K562 (cell line): ENCODE measurements around the gene MZB1. TPM values are rescaled to one million over a fixed set of nuclear protein-coding genes. Genes with fewer than 3 reads are reported as not detected.

ENCODE experiments used
- CBFA2T3 ChIP-seq: fragments of 450-650 bp; IDR thresholded peaks from 2 replicates; pipeline ENCODE4 v1.6.1; 2017
- ETV5 ChIP-seq: sonication (generic); formaldehyde crosslinking; IDR thresholded peaks from 2 replicates; pipeline ENCODE4 v1.4.0; 2020; ENCODE audit warnings: low read depth, mild to moderate bottlenecking, missing genetic modification reagents
- GTF2F1 ChIP-seq: IDR thresholded peaks from 2 replicates; pipeline ENCODE4 v1.6.1; 2011; ENCODE audit warnings: low read depth, low read length, improper control_type of control experiment
- NEUROD1 ChIP-seq: fragments of 150-350 bp; IDR thresholded peaks from 2 replicates; pipeline ENCODE4 v1.6.1; 2014; ENCODE audit warnings: borderline replicate concordance, low read length, low read depth; ENCODE audit not compliant: partially characterized antibody
- POLR3G ChIP-seq: IDR thresholded peaks from 2 replicates; pipeline ENCODE4 v1.6.1; 2011; ENCODE audit not compliant: insufficient read length, insufficient replicate concordance; ENCODE audit errors: extremely low read depth
- SRSF3 ChIP-seq: fragments of 200-400 bp; formaldehyde crosslinking; IDR thresholded peaks from 2 replicates; pipeline ENCODE4 v1.6.1; 2016; ENCODE audit warnings: mild to moderate bottlenecking, low read length, moderate library complexity; ENCODE audit not compliant: insufficient read depth
- TAF15 ChIP-seq: fragments of 200-400 bp; formaldehyde crosslinking; IDR thresholded peaks from 2 replicates; pipeline ENCODE4 v1.6.1; 2017; ENCODE audit warnings: mild to moderate bottlenecking, low read depth, low read length, moderate library complexity
- TCFL5 ChIP-seq: fragments of 250-450 bp; sonication (Bioruptor Pico); conservative IDR thresholded peaks from 2 replicates; pipeline ENCODE4 v1.6.1; 2021; ENCODE audit warnings: mild to moderate bottlenecking, moderate library complexity, matching md5 sums
- TSC22D4 ChIP-seq: fragments of 450-650 bp; IDR thresholded peaks from 2 replicates; pipeline ENCODE4 v1.6.1; 2016; ENCODE audit warnings: missing genetic modification characterization, missing biosample characterization, control low read depth
- ZBTB17 ChIP-seq: fragments of 450-650 bp; formaldehyde crosslinking; IDR thresholded peaks from 2 replicates; pipeline ENCODE4 v1.4.0; 2020; ENCODE audit warnings: mild to moderate bottlenecking
- ZKSCAN1 ChIP-seq: fragments of 150-350 bp; IDR thresholded peaks from 2 replicates; pipeline ENCODE4 v1.6.1; 2016; ENCODE audit warnings: low read depth, low read length
- ZNF232 ChIP-seq: sonication (generic); formaldehyde crosslinking; IDR thresholded peaks from 2 replicates; pipeline ENCODE4 v1.8.0; 2022; ENCODE audit warnings: mild to moderate bottlenecking, missing genetic modification reagents
- ZNF668 ChIP-seq: fragments of 250-450 bp; sonication (Bioruptor Pico); IDR thresholded peaks from 2 replicates; pipeline ENCODE4 v1.8.0; 2022; ENCODE audit warnings: mild to moderate bottlenecking, inconsistent platforms
- ZNF75A ChIP-seq: fragments of 450-650 bp; formaldehyde crosslinking; IDR thresholded peaks from 2 replicates; pipeline ENCODE4 v1.4.0; 2020; ENCODE audit warnings: mild to moderate bottlenecking
- ZNF766 ChIP-seq: fragments of 200-800 bp; sonication (Bioruptor generic); conservative IDR thresholded peaks from 2 replicates; pipeline ENCODE4 v1.6.1; 2016; ENCODE audit warnings: missing genetic modification characterization, missing compliant biosample characterization
- polyA plus RNA-seq, 8 experiments: library from polyadenylated mRNA; depleted of rRNA in 4 of 8; stranded (reverse) in 5 of 8; unstranded in 3 of 8; fragments of >200 nt; fragmentation: Nextera tagmentation in 2 of 8; fragmentation: Illumina TruSeq in 1 of 8; extraction: Ambion mirVana in 2 of 8; extraction: Trizol in 1 of 8; gene quantifications; 2 replicates each; pipeline versions ENCODE4 v1.2.1 to v1.2.3, GENCODE V29; 2011 to 2014; ENCODE audit warnings: inconsistent platforms in 1 of 8, missing spikeins in 1 of 8
- total RNA-seq, 7 experiments: library from RNA; depleted of rRNA in 6 of 7; stranded (reverse); fragments of >200 nt in 6 of 7; fragmentation: Illumina TruSeq in 2 of 7; extraction: Trizol in 2 of 7; gene quantifications; 2 replicates each; pipeline versions ENCODE4 v1.2.1 to v1.2.3, GENCODE V29; 2011 to 2021; ENCODE audit warnings: low replicate concordance in 1 of 7
- TF ChIP-seq, protein P1 (sequence below): sonication (generic); formaldehyde crosslinking; IDR thresholded peaks from 2 replicates; pipeline ENCODE4 v1.8.0; 2023; ENCODE audit warnings: missing genetic modification reagents, mild to moderate bottlenecking, borderline replicate concordance
- TF ChIP-seq, protein P2 (sequence below): fragments of 250-450 bp; sonication (Bioruptor Pico); IDR thresholded peaks from 2 replicates; pipeline ENCODE4 v1.5.1; 2021; ENCODE audit warnings: mild to moderate bottlenecking
- TF ChIP-seq, protein P3 (sequence below), 2 experiments: fragments of 250-450 bp in 1 of 2; fragments of 450-650 bp in 1 of 2; sonication (Bioruptor Pico) in 1 of 2; IDR thresholded peaks; 2 replicates each; pipeline versions ENCODE4 v1.6.1 to v1.8.0; 2016 to 2021; ENCODE audit warnings: mild to moderate bottlenecking in 2 of 2, moderate library complexity in 2 of 2, missing compliant biosample characterization in 1 of 2, missing genetic modification characterization in 1 of 2
- TF ChIP-seq, protein P4 (sequence below): fragments of 450-650 bp; formaldehyde crosslinking; IDR thresholded peaks from 2 replicates; pipeline ENCODE4 v1.4.0; 2020; ENCODE audit warnings: mild to moderate bottlenecking

Gene MZB1
- total and polyA plus RNA-seq, 9 of the 15 experiments (the other 6 are each of a cell fraction or from before 2014, with no cell fraction given), result 0.13 to 0.31 TPM; not detected in 7

DNA sequence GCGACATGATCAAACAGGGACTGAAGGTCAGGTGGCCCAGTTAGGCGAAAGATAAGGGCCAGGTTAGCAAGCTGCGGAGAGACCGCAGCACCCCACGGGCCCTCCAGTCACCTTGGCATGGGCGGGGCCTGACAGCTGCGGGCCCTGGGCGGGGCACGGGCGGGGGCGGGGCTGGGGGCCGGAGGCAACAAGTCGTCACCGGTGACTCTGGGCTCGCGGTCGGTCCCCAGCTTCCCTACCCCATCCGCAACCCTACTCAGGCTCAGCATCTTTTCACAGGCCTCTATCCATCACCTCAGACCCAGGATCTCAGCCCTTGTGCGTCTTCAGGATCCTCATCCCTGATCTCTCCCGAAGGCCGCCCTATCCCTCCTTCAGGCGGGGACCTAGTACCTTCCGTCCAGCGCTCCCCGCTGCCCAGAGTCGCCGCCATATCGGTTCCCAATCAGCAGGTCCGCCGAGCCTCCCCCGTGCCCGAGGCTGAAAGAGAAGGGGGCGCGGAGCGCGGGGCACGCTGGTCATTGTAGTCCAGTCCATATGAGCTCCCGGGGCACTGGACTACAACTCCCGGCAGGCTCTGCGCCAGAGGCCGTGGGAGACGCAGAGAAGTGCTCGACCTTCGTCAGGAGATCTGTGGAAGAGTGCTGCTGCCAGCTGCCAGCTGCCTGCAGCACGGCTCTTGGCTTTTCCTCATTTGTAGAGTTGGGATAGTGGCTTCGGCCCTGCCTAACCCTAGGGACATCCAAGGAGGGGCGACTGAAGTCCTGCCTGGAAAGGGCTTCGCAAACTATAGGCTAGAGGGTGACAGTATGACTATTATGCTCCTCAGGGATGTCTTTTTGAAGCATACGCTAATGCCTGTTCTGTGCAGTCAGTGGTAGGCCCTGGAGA, 49.5 kb upstream of the MZB1 start, which contains the start of gene DNAJC18 (continued):
- no peak for TF ChIP-seq ETV5
- TF ChIP-seq, protein P1, sequence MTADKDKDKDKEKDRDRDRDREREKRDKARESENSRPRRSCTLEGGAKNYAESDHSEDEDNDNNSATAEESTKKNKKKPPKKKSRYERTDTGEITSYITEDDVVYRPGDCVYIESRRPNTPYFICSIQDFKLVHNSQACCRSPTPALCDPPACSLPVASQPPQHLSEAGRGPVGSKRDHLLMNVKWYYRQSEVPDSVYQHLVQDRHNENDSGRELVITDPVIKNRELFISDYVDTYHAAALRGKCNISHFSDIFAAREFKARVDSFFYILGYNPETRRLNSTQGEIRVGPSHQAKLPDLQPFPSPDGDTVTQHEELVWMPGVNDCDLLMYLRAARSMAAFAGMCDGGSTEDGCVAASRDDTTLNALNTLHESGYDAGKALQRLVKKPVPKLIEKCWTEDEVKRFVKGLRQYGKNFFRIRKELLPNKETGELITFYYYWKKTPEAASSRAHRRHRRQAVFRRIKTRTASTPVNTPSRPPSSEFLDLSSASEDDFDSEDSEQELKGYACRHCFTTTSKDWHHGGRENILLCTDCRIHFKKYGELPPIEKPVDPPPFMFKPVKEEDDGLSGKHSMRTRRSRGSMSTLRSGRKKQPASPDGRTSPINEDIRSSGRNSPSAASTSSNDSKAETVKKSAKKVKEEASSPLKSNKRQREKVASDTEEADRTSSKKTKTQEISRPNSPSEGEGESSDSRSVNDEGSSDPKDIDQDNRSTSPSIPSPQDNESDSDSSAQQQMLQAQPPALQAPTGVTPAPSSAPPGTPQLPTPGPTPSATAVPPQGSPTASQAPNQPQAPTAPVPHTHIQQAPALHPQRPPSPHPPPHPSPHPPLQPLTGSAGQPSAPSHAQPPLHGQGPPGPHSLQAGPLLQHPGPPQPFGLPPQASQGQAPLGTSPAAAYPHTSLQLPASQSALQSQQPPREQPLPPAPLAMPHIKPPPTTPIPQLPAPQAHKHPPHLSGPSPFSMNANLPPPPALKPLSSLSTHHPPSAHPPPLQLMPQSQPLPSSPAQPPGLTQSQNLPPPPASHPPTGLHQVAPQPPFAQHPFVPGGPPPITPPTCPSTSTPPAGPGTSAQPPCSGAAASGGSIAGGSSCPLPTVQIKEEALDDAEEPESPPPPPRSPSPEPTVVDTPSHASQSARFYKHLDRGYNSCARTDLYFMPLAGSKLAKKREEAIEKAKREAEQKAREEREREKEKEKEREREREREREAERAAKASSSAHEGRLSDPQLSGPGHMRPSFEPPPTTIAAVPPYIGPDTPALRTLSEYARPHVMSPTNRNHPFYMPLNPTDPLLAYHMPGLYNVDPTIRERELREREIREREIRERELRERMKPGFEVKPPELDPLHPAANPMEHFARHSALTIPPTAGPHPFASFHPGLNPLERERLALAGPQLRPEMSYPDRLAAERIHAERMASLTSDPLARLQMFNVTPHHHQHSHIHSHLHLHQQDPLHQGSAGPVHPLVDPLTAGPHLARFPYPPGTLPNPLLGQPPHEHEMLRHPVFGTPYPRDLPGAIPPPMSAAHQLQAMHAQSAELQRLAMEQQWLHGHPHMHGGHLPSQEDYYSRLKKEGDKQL (CRISPR knock-in tag), result no peak
- TF ChIP-seq TAF15, result no peak
- TF ChIP-seq, protein P2, sequence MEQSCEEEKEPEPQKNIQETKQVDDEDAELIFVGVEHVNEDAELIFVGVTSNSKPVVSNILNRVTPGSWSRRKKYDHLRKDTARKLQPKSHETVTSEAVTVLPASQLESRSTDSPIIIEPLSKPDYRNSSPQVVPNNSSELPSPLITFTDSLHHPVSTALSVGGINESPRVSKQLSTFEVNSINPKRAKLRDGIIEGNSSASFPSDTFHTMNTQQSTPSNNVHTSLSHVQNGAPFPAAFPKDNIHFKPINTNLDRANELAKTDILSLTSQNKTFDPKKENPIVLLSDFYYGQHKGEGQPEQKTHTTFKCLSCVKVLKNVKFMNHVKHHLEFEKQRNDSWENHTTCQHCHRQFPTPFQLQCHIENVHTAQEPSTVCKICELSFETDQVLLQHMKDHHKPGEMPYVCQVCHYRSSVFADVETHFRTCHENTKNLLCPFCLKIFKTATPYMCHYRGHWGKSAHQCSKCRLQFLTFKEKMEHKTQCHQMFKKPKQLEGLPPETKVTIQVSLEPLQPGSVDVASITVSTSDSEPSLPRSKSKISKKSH (CRISPR knock-in tag), result no peak
- TF ChIP-seq ZNF75A (CRISPR knock-in tag), result peak; percentile 46; the same call in 1 of the 2 replicates
- TF ChIP-seq, protein P3, sequence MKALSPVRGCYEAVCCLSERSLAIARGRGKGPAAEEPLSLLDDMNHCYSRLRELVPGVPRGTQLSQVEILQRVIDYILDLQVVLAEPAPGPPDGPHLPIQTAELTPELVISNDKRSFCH (CRISPR knock-in tag; IDR thresholded peaks at IDR 0.05), result no peak
- TF ChIP-seq, protein P3 (tag; IDR thresholded peaks at IDR 0.05), result no peak
- no peak for TF ChIP-seq ZNF232 (CRISPR knock-in tag)
- no peak for TF ChIP-seq NEUROD1
- peak; percentile 57; the same call in 1 of the 2 replicates for TF ChIP-seq ZNF766 (CRISPR knock-in tag)
- no peak for TF ChIP-seq TCFL5 (CRISPR knock-in tag)
- TF ChIP-seq ZNF668 (CRISPR knock-in tag), result no peak
- no peak for TF ChIP-seq POLR3G
- TF ChIP-seq GTF2F1, result no peak
- TF ChIP-seq SRSF3, result no peak
- TF ChIP-seq ZBTB17 (CRISPR knock-in tag), result peak; percentile 79
- TF ChIP-seq, protein P4, sequence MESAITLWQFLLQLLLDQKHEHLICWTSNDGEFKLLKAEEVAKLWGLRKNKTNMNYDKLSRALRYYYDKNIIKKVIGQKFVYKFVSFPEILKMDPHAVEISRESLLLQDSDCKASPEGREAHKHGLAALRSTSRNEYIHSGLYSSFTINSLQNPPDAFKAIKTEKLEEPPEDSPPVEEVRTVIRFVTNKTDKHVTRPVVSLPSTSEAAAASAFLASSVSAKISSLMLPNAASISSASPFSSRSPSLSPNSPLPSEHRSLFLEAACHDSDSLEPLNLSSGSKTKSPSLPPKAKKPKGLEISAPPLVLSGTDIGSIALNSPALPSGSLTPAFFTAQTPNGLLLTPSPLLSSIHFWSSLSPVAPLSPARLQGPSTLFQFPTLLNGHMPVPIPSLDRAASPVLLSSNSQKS (CRISPR knock-in tag), result no peak
- TF ChIP-seq ZKSCAN1, result no peak
- TF ChIP-seq CBFA2T3, result peak; percentile 55
- no peak for TF ChIP-seq TSC22D4 (tag)
